Ectodermal cell (in vitro differentiated cells): ENCODE results near the gene KRTAP10-10.
"Not testable (repeated sequence)": the region's sequence is repeated elsewhere in the genome, so short reads cannot be mapped to it uniquely, and the experiment has no call there.

Source experiments
- H3K27ac ChIP-seq: 2 replicates; pipeline ENCODE4 v1.7.0; 2013; ENCODE audit warnings: mild to moderate bottlenecking, low read depth, low read length; ENCODE audit not compliant: insufficient read depth, poor library complexity, severe bottlenecking
- H3K27me3 ChIP-seq: 2 replicates; pipeline ENCODE4 v1.7.0; 2013; ENCODE audit warnings: mild to moderate bottlenecking, low read length; ENCODE audit not compliant: insufficient read depth, control insufficient read depth, poor library complexity, severe bottlenecking
- H3K36me3 ChIP-seq: one replicate; pipeline ENCODE4 v1.7.0; 2013; ENCODE audit warnings: low read length; ENCODE audit not compliant: control insufficient read depth, insufficient read depth
- H3K4me1 ChIP-seq: one replicate; pipeline ENCODE4 v1.7.0; 2013; ENCODE audit warnings: low read length; ENCODE audit not compliant: control insufficient read depth, insufficient read depth
- H3K4me3 ChIP-seq: 2 replicates; pipeline ENCODE4 v1.7.0; 2013; ENCODE audit warnings: low read depth, low read length, control low read depth; ENCODE audit not compliant: insufficient read depth
- H3K9me3 ChIP-seq: 2 replicates; pipeline ENCODE4 v1.7.0; 2013; ENCODE audit warnings: mild to moderate bottlenecking, low read length, moderate library complexity; ENCODE audit not compliant: control insufficient read depth
- WGBS, 2 experiments: methylation state at CpG; one replicate each; pipeline ENCODE4 v1.1.7; 2013; ENCODE audit warnings: missing lambda C conversion rate in 2 of 2; 5-methylcytosine and 5-hydroxymethylcytosine counted together

The KRTAP10-10 gene

DNA sequence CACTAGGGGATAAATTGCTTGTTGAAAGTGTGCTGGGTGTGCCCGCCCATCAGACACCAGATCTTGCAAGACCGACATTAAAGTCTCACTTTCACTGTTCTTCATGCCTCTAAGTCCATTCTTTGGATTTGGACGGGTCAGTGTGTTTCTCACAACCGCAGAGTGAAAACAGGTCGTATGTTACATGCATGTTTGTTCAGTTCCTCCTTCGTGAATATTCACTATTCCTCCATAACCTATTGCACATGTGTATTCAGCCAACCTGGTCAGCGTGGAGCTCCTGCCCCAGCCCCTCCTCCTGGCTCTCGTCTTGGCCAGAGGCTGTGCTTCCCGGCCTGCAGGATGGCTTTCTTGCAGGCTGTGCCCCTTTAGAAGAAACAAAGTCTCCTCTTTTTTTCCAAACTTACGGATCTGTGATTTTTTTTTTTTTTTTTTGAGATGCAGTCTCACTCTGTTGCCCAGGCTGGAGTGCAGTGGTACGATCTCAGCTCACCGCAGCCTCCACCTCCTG lies 42.7 kb upstream of the KRTAP10-10 start:
- peaks cover 12% of the 10 kb centered on the region for H3K4me1 ChIP-seq
- no peak overlapping the region for H3K27ac ChIP-seq
- no peak overlapping the region for H3K4me3 ChIP-seq
- no peaks in the 10 kb centered on the region for H3K27me3 ChIP-seq
- WGBS, 2 experiments = 94 to 95% methylated on average over 11 to 12 of the region's 12 CpGs
- H3K9me3 ChIP-seq = no peaks in the 10 kb centered on the region
- H3K36me3 ChIP-seq = no peaks in the 10 kb centered on the region

DNA sequence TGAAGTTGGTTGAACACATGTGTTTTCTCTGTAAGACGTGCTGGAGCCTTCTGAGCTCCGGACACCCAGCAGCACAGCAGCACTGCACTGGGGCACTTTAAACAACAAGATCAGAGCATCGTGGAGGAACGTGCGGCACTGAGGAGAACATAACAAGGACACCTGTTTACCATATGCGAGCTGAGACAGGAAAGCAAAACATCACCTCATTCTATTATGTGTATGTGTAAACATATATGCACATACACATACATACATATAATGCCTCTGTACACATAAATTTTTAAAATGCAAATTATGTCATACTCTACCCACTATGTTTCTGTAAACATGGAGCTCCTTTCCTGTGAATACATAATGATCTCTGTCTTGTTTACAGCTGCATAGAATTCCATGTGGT lies 41.6 kb upstream of the KRTAP10-10 start:
- WGBS, 2 experiments = 91 to 95% methylated on average over 5 to 6 of the region's 6 CpGs
- Histone ChIP-seq H3K36me3 (no peaks in the 10 kb centered on the region), H3K27me3 (no peaks in the 10 kb centered on the region), H3K9me3 (no peaks in the 10 kb centered on the region), H3K4me3 (no peak overlapping the region), H3K4me1 (peaks cover 12% of the 10 kb centered on the region), H3K27ac (no peak overlapping the region)

GRCh38 chr21:44596068-44596725 lies 41.0 kb upstream of the KRTAP10-10 start:
- H3K36me3 ChIP-seq = no peaks in the 10 kb centered on the region
- no peak overlapping the region for H3K27ac ChIP-seq
- H3K27me3 ChIP-seq = no peaks in the 10 kb centered on the region
- H3K9me3 ChIP-seq = no peaks in the 10 kb centered on the region
- H3K4me1 ChIP-seq = peaks cover 12% of the 10 kb centered on the region
- WGBS, 2 experiments = 94 to 95% methylated on average over 9 of the region's 9 CpGs
- no peak overlapping the region for H3K4me3 ChIP-seq

GRCh38 chr21:44598061-44598460 lies 39.1 kb upstream of the KRTAP10-10 start:
- Histone ChIP-seq H3K27ac (peak overlapping the region; percentile 76), H3K36me3 (no peaks in the 10 kb centered on the region), H3K4me3 (no peak overlapping the region), H3K4me1 (peaks cover 4% of the 10 kb centered on the region), H3K27me3 (no peaks in the 10 kb centered on the region), H3K9me3 (no peaks in the 10 kb centered on the region)
- whole genome bisulfite sequencing, 2 experiments = 60 to 62% methylated on average over 11 of the region's 11 CpGs

GRCh38 chr21:44599264-44600029 lies 37.7 kb upstream of the KRTAP10-10 start:
- H3K9me3 ChIP-seq = no peaks in the 10 kb centered on the region
- no peaks in the 10 kb centered on the region for H3K4me1 ChIP-seq
- no peak overlapping the region for H3K4me3 ChIP-seq
- WGBS, 2 experiments = 82 to 85% methylated on average over 8 of the region's 8 CpGs
- H3K27me3 ChIP-seq = no peaks in the 10 kb centered on the region
- H3K36me3 ChIP-seq = no peaks in the 10 kb centered on the region
- no peak overlapping the region for H3K27ac ChIP-seq

DNA sequence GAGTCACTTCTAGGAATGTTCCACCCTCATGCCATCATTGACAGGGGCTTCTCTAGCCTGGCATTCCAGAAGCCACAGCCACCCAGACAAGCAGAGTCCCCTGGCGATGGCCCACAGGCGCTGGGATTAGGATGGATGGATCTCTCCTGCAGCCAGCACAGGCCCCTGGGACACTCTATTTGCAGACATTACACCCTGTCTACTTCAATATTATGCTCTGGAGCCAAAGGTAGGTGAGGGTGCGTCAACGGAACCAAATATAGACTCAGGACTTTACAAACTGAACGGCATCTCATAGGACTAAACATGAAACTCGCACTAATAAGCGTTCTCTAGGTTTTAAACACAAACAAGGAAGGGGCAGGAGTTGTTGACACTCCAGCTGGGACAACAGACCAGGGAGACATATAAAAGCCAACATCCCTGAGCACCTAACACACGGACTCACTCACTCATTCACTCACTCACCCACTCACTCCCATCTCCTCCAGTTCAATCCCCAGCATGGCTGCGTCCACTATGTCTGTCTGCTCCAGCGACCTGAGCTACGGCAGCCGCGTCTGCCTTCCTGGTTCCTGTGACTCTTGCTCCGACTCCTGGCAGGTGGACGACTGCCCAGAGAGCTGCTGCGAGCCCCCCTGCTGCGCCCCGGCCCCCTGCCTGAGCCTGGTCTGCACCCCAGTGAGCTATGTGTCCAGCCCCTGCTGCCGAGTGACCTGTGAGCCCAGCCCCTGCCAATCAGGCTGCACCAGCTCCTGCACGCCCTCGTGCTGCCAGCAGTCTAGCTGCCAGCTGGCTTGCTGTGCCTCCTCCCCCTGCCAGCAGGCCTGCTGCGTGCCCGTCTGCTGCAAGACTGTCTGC lies 36.8 kb upstream of the KRTAP10-10 start, which contains the start of gene KRTAP10-7:
TSS of gene KRTAP10-7 (plus strand) at position 480 of the 861 bp plus-strand sequence. CDS start at position 505, 25 bp downstream.
- not testable (repeated sequence) for H3K27ac ChIP-seq, H3K36me3 ChIP-seq, H3K9me3 ChIP-seq, H3K4me1 ChIP-seq, H3K4me3 ChIP-seq, H3K27me3 ChIP-seq
- 89 to 90% methylated on average over 23 of the region's 23 CpGs for WGBS, 2 experiments

GRCh38 chr21:44601091-44601490 lies 36.1 kb upstream of the KRTAP10-10 start:
- H3K4me3 ChIP-seq, H3K27ac ChIP-seq, H3K27me3 ChIP-seq, H3K36me3 ChIP-seq, H3K9me3 ChIP-seq, H3K4me1 ChIP-seq: not testable (repeated sequence)
- WGBS, 2 experiments = 77 to 82% methylated on average over 10 of the region's 10 CpGs

DNA sequence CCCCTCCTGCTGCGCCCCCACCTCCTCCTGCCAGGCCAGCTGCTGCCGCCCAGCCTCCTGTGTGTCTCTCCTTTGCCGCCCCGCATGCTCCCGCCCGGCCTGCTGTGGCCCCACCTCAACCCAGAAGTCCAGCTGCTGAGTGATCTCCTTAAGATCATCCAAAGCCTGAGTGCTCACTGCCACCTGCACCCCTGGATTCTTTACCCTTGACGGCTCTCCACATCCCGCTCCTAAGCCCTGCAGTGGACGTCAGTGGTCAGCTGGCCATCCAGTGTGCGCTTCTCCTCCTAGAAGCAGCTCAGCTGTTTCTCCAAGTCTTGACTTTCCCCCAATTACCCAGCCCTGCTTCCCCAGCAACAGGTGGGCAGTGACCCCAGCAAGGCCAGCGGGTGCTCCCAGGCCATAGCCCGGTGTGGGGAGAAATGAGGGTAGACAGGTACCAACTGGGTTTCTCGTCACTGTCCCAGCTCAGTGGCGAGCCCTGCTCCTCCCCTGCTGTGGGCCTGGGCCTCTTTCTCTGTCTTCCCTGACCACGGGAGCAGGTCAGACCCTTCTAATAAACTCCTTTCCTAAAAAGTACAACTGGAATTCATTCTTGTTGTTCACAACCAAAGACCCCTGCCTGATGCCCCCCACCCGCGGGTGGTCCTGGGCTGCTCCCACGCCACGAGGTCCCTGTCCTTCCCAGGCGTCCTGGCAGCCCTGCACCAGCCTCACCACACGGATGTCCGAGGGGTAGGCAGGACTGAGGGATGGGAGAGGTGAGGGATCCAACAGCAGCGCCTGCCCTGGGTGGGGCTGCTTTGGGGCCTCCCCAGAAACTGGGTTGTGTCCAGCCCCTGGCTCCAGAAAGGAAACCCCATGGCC lies 35.3 kb upstream of the KRTAP10-10 start:
- Histone ChIP-seq H3K27me3 (no peaks in the 10 kb centered on the region), H3K36me3 (no peaks in the 10 kb centered on the region), H3K4me1 (no peaks in the 10 kb centered on the region), H3K4me3 (no peak overlapping the region), H3K27ac (no peak overlapping the region), H3K9me3 (no peaks in the 10 kb centered on the region)
- WGBS, 2 experiments = 85 to 86% methylated on average over 23 of the region's 23 CpGs

DNA sequence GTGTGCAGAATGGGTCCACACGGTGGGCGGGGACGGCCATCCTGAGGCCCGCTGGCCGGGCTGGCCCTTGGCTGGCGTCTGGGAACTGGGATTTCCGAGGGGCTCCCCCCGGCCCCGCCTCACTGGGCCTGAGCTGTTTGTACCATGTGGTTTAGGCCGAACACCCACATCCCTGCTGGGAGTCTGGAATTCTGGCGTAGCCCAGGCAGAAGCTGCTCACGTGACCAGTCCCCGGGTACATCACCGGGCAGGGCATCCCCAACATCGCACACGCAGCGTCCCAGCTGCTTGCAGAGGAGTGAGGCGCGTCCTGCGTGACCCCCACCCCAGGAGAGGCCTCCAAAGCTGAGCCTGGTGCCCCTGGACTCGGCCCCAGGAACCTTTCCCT lies 34.7 kb upstream of the KRTAP10-10 start:
- Histone ChIP-seq H3K4me3 (no peak overlapping the region), H3K27ac (no peak overlapping the region), H3K27me3 (no peaks in the 10 kb centered on the region), H3K36me3 (no peaks in the 10 kb centered on the region), H3K4me1 (no peaks in the 10 kb centered on the region), H3K9me3 (no peaks in the 10 kb centered on the region)
- WGBS, 2 experiments = 87 to 88% methylated on average over 20 of the region's 21 CpGs
